Measurements from ENCODE around the gene ZNF784.

- TF ChIP-seq CTCF (IDR thresholded peaks at IDR 0.05) (no peak), EP300 (IDR thresholded peaks at IDR 0.05) (no peak), POLR2AphosphoS5 (IDR thresholded peaks at IDR 0.05) (no peak), POLR2A (IDR thresholded peaks at IDR 0.05) (no peak)
Observed at GRCh38 chr19:55636723-55637122, 12.4 kb upstream of the ZNF784 start.
